DMS53 treated with DMSO at 0.1 percent for 48 hours (cell line): ENCODE measurements around the gene HSF2.
"Not testable (repeated sequence)": the region's sequence is repeated elsewhere in the genome, so short reads cannot be mapped to it uniquely, and the experiment has no call there.

Experiments
- DNase-seq: peaks from one replicate; lab custom pipeline; 2025; ENCODE audit not compliant: unreplicated experiment; lab: John Stamatoyannopoulos, UW

Gene HSF2

GRCh38 chr6:122449069-122449468, 49.6 kb downstream of the HSF2 start:
- no peak for DNase-seq

GRCh38 chr6:122452509-122452908, 53.1 kb downstream of the HSF2 start:
- DNase-seq, result no peak

- DNase-seq, result no peak
These were observed 55.2 kb downstream of the HSF2 start for GRCh38 chr6:122454673-122455072.

DNA sequence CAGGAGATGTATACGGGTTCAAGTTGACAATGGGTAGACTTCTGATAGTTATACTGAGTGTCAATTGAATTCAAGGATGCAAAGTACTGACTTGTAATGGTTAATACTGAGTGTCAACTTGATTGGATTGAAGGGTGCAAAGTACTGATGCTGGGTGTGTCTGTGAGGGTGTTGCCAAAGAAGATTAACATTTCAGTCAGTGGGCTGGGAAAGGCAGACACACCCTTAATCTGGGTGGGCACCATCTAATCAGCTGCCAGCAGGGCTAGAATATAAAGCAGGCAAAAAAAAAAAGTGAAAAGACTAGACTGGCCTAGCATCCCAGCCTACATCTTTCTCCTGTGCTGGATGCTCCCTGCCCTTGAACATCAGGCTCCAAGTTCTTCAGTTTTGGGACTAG, 55.7 kb downstream of the HSF2 start:
- not testable (repeated sequence) for DNase-seq

DNA sequence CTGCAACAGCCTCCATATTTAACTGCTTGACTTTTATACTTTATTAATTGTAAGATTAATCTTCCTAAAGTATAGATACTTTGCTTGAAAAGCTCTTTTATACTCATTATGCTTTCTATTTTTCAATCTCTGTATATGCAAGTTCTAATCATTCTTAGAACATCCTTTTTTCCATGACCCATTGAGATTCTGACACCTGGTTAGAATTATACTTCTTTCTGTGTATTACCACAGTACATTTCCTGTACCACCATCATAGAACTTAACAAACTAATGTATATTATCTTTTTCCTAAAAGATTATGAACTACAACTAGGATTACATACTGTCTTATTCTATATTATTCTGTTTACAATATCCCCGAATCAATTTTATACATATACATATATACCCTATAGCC, 58.6 kb downstream of the HSF2 start:
- no peak for DNase-seq

DNA sequence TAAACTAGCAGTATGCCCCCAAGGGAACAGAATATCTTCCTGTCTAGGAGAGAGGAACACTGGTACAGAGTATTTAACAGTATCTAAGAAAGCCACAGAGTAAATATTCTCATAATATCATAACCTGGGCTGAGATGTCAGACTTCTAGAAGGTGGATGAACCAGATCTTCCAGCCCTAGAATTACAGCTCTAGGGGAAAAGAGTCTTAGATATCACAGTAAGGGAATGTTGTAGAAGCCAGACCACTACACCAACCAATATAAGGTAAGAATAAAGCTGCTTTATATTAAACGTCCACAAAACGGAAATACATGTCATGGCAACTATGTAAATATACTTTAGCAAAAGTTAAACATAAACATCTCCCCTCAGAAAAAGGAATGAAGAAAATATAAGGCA, 59.8 kb downstream of the HSF2 start:
- DNase-seq, result no peak

GRCh38 chr6:122459865-122460416, 60.5 kb downstream of the HSF2 start:
- not testable (repeated sequence) for DNase-seq

- no peak for DNase-seq
These were observed 62.4 kb downstream of the HSF2 start for GRCh38 chr6:122461885-122462284.

DNA sequence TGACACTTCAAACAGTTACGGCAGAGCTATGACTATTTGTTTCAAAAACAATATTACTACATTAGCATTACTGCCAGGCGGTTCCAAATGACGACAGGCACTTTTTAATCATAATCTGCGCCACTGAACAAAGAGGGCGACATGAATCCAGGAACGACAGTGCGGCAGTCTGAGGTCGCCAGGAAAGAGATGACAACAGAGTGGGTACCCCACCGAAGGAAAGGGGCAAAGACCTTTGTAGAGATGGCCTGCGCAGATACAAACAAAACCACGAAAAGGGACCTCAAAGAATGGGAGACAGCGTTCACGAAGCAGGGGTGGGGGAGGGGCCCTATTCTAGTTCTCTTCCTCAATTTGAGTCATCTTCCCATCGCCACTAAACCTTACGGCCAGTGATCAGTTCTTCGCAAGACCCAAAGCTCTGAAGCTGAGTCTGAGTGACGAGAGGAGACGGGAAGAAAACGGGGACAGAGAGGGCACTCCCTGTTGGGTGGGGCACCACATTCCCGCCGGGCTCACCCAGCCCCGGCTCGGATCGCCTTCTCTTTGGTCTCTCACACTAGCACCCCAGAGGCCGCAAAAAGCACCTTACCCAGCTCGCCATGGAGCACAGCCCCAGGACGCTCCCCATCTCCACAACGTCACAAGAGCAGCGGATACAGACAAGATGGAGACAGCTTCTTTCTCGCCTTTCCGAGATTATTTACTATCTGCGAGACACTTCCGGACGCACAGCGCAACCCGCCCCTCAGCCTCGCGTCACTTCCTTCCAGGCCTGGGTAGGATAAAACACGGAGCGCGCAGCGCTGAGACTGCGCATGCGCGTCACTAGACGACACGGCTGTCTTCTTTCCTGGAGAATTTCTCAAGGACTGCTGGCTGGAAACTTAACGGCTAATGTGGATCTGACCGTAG, 71.9 kb downstream of the HSF2 start, which contains the start of gene SERINC1:
Gene SERINC1, minus strand, starts transcription at position 701 of the 915 bp plus-strand sequence. Its CDS starts 70 bp downstream, at position 631.
- peak; percentile 77 for DNase-seq

DNA sequence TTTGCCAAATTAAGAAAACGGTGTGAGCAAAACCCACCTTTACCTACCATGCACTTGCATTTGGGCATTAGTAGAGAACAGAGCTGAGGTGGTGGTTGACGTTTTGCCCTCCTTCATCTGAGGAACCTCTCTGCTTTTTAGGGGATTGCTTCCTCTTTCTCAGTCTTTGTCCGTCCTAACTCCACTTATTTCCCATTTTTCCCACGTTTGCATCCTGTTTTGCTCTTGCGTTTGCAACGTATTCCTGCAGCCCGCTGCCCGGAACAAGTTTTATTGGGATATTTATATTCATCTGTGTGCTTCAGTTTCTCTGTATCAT, 72.5 kb downstream of the HSF2 start:
- peak; percentile 48 for DNase-seq

DNA sequence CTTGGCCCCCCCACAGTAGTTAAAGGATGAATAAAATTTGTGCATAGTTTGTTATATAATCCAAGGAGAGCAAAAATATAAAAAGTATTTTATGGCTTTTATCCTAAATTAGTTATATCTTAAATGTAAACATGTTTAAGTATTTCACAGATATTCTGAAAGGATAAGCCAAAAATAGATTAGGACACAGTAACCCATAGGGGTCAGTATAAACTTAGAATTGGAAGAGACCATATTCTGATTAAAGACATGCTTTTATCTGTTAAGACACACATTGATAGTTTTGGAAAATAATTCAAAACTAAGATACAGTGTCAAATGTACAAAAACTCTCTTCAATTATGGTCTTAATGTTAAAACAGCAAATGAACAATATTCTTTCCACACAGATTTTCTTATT, 76.7 kb downstream of the HSF2 start:
- DNase-seq, result no peak

GRCh38 chr6:122482750-122483080, 83.3 kb downstream of the HSF2 start:
- DNase-seq, result no peak
